ENCODE results near the gene PDE4D.

Gene PDE4D

GRCh38 chr5:59354274-59354673 is 539.3 kb downstream of the PDE4D start:
- no peak for DNase-seq (ENCODE audit: low read depth, low spot score)

GRCh38 chr5:59351076-59351794 is 542.3 kb downstream of the PDE4D start:
- in situ Hi-C loops (cut with HindIII; ENCODE audit: low sequenced_read_pairs) = no loop called here
- H3K4me3 ChIP-seq (ENCODE audit: low read depth, low read length) = no peak overlapping the region
- DNase-seq (ENCODE audit: low read depth, low spot score) = peak; percentile 41
- TF ChIP-seq CTCF (IDR thresholded peaks at IDR 0.05; ENCODE audit: low read depth, low read length) = no peak

More at GRCh38 chr5:59354274-59354673, 539.3 kb downstream of the PDE4D start:
- no peak overlapping the region for H3K4me3 ChIP-seq (ENCODE audit: low read depth, low read length)
- in situ Hi-C loops (cut with HindIII; ENCODE audit: low sequenced_read_pairs) = no loop called here
- no peak for TF ChIP-seq CTCF (IDR thresholded peaks at IDR 0.05; ENCODE audit: low read depth, low read length)

- no peak overlapping the region for H3K4me3 ChIP-seq (ENCODE audit: low read depth, low read length)
- in situ Hi-C loops (cut with HindIII; ENCODE audit: low sequenced_read_pairs) = no loop called here
- no peak for DNase-seq (ENCODE audit: low read depth, low spot score)
- no peak for TF ChIP-seq CTCF (IDR thresholded peaks at IDR 0.05; ENCODE audit: low read depth, low read length)
Observed at GRCh38 chr5:59348189-59348588, 545.3 kb downstream of the PDE4D start.

- in situ Hi-C loops (cut with HindIII; ENCODE audit: low sequenced_read_pairs) = no loop called here
- no peak for TF ChIP-seq CTCF (IDR thresholded peaks at IDR 0.05; ENCODE audit: low read depth, low read length)
- DNase-seq (ENCODE audit: low read depth, low spot score) = no peak
- no peak overlapping the region for H3K4me3 ChIP-seq (ENCODE audit: low read depth, low read length)
Observed at GRCh38 chr5:59346982-59347381, 546.5 kb downstream of the PDE4D start.

- H3K4me3 ChIP-seq (ENCODE audit: low read depth, low read length) = no peak overlapping the region
- in situ Hi-C loops (cut with HindIII; ENCODE audit: low sequenced_read_pairs) = no loop called here
- DNase-seq (ENCODE audit: low read depth, low spot score) = no peak
- no peak for TF ChIP-seq CTCF (IDR thresholded peaks at IDR 0.05; ENCODE audit: low read depth, low read length)
Observed at GRCh38 chr5:59346514-59346913, 547.0 kb downstream of the PDE4D start.

- in situ Hi-C loops (cut with HindIII; ENCODE audit: low sequenced_read_pairs) = no loop called here
- DNase-seq (ENCODE audit: low read depth, low spot score) = no peak
- no peak for TF ChIP-seq CTCF (IDR thresholded peaks at IDR 0.05; ENCODE audit: low read depth, low read length)
- H3K4me3 ChIP-seq (ENCODE audit: low read depth, low read length) = no peak overlapping the region
Observed at GRCh38 chr5:59342181-59342580, 551.3 kb downstream of the PDE4D start.

All from astrocyte of the spinal cord (primary cell).